ENCODE results near the gene LIPT1. TPM values are rescaled to one million over a fixed set of nuclear protein-coding genes. Genes with fewer than 3 reads are reported as not detected.
"Not testable (repeated sequence)": the region's sequence is repeated elsewhere in the genome, so short reads cannot be mapped to it uniquely, and the experiment has no call there.

LIPT1 gene
- 11.5 TPM for total RNA-seq
- 10 to 100 TPM; 17.2 to 27.4 (median 25.6) TPM for polyA plus RNA-seq

GRCh38 chr2:99154643-99155536 lies at the start of gene LIPT1, which contains the start of gene TSGA10:
Gene LIPT1 (plus strand): TSS chr2:99154967. CDS start chr2:99161958, 6,991 bp downstream.
Gene TSGA10 (minus strand): TSS chr2:99154942. CDS start chr2:99109439, 45,503 bp downstream.
- peak within 1 kb of the TSS; percentile 96 for H3K4me3 ChIP-seq (ENCODE audit: low read depth, low read length)
- ATAC-seq (ENCODE audit: low read depth in 2 of 2) (peak; percentile 97), DNase-seq (peak; percentile 90 to 97 (median 91))
- Mint-ChIP-seq H3K4me1 (peaks cover 12 to 41% (median 25%) of the 10 kb centered on the region in 4 donors), H3K36me3 (peaks cover 32% of the 10 kb centered on the region), H3K4me3 (peak within 1 kb of the TSS in 1 of 4 donors; percentile 90), H3K9me3 (peaks cover 0 to 2% (median 0%) of the 10 kb centered on the region in 7 donors), H3K27ac (peak within 1 kb of the TSS in 1 of 3 donors; percentile 100), H3K27me3 (no peaks in the 10 kb centered on the region)
- peak within 1 kb of the TSS; percentile 96 for H3K27ac ChIP-seq (ENCODE audit: insufficient read depth, low read length, poor library complexity, severe bottlenecking)
- H3K9me3 ChIP-seq (ENCODE audit: control insufficient read depth in 2 of 2, low read length in 2 of 2) = no peaks in the 10 kb centered on the region
- no peaks in the 10 kb centered on the region for H3K27me3 ChIP-seq (ENCODE audit: control insufficient read depth, insufficient read depth, low read length)
- H3K4me1 ChIP-seq (ENCODE audit: control insufficient read depth, insufficient read depth, low read length, poor library complexity, severe bottlenecking) = peaks cover 19% of the 10 kb centered on the region
- peaks cover 7% of the 10 kb centered on the region for H3K36me3 ChIP-seq (ENCODE audit: control insufficient read depth, insufficient read depth, low read length)

GRCh38 chr2:99106913-99107312 lies 47.9 kb upstream of the LIPT1 start:
- no peaks in the 10 kb centered on the region for H3K9me3 Mint-ChIP-seq
- H3K27ac Mint-ChIP-seq = no peak overlapping the region
- DNase-seq = no peak
- H3K4me1 Mint-ChIP-seq = peaks cover 0 to 4% (median under 1%) of the 10 kb centered on the region in 4 donors
- H3K27me3 Mint-ChIP-seq = peaks cover 5% of the 10 kb centered on the region
- peaks cover 4% of the 10 kb centered on the region for H3K36me3 Mint-ChIP-seq
- H3K27ac ChIP-seq (ENCODE audit: insufficient read depth, low read length, poor library complexity, severe bottlenecking) = no peak overlapping the region
- no peaks in the 10 kb centered on the region for H3K9me3 ChIP-seq (ENCODE audit: control insufficient read depth in 2 of 2, low read length in 2 of 2)
- no peaks in the 10 kb centered on the region for H3K36me3 ChIP-seq (ENCODE audit: control insufficient read depth, insufficient read depth, low read length)
- peaks cover 2% of the 10 kb centered on the region for H3K27me3 ChIP-seq (ENCODE audit: control insufficient read depth, insufficient read depth, low read length)
- H3K4me3 ChIP-seq (ENCODE audit: low read depth, low read length) = no peak overlapping the region
- H3K4me1 ChIP-seq (ENCODE audit: control insufficient read depth, insufficient read depth, low read length, poor library complexity, severe bottlenecking) = no peaks in the 10 kb centered on the region
- ATAC-seq (ENCODE audit: low read depth in 2 of 2) = no peak
- no peak overlapping the region for H3K4me3 Mint-ChIP-seq

- H3K4me1 Mint-ChIP-seq = no peaks in the 10 kb centered on the region
- H3K36me3 Mint-ChIP-seq = no peaks in the 10 kb centered on the region
- H3K9me3 ChIP-seq (ENCODE audit: control insufficient read depth in 2 of 2, low read length in 2 of 2) = no peaks in the 10 kb centered on the region
- H3K27ac ChIP-seq (ENCODE audit: insufficient read depth, low read length, poor library complexity, severe bottlenecking) = no peak overlapping the region
- H3K36me3 ChIP-seq (ENCODE audit: control insufficient read depth, insufficient read depth, low read length) = no peaks in the 10 kb centered on the region
- H3K4me3 Mint-ChIP-seq = no peak overlapping the region
- H3K27ac Mint-ChIP-seq = no peak overlapping the region
- ATAC-seq (ENCODE audit: low read depth in 2 of 2) (no peak), DNase-seq (no peak)
- H3K4me3 ChIP-seq (ENCODE audit: low read depth, low read length) = no peak overlapping the region
- peaks cover 2% of the 10 kb centered on the region for H3K27me3 ChIP-seq (ENCODE audit: control insufficient read depth, insufficient read depth, low read length)
- H3K9me3 Mint-ChIP-seq = no peaks in the 10 kb centered on the region
- H3K4me1 ChIP-seq (ENCODE audit: control insufficient read depth, insufficient read depth, low read length, poor library complexity, severe bottlenecking) = no peaks in the 10 kb centered on the region
- peaks cover 10% of the 10 kb centered on the region for H3K27me3 Mint-ChIP-seq
These were observed 43.5 kb upstream of the LIPT1 start for GRCh38 chr2:99111236-99111635.

GRCh38 chr2:99111945-99112344 lies 42.8 kb upstream of the LIPT1 start:
- ATAC-seq (ENCODE audit: low read depth in 2 of 2) (no peak), DNase-seq (no peak)
- H3K4me3 ChIP-seq (ENCODE audit: low read depth, low read length) = no peak overlapping the region
- no peaks in the 10 kb centered on the region for H3K9me3 ChIP-seq (ENCODE audit: control insufficient read depth in 2 of 2, low read length in 2 of 2)
- no peaks in the 10 kb centered on the region for H3K4me1 ChIP-seq (ENCODE audit: control insufficient read depth, insufficient read depth, low read length, poor library complexity, severe bottlenecking)
- peaks cover 10% of the 10 kb centered on the region for H3K27me3 Mint-ChIP-seq
- H3K4me1 Mint-ChIP-seq = no peaks in the 10 kb centered on the region
- no peaks in the 10 kb centered on the region for H3K36me3 ChIP-seq (ENCODE audit: control insufficient read depth, insufficient read depth, low read length)
- H3K27ac Mint-ChIP-seq = no peak overlapping the region
- no peaks in the 10 kb centered on the region for H3K9me3 Mint-ChIP-seq
- no peak overlapping the region for H3K4me3 Mint-ChIP-seq
- no peak overlapping the region for H3K27ac ChIP-seq (ENCODE audit: insufficient read depth, low read length, poor library complexity, severe bottlenecking)
- H3K27me3 ChIP-seq (ENCODE audit: control insufficient read depth, insufficient read depth, low read length) = peaks cover 2% of the 10 kb centered on the region
- H3K36me3 Mint-ChIP-seq = no peaks in the 10 kb centered on the region

GRCh38 chr2:99112617-99113016 lies 42.1 kb upstream of the LIPT1 start:
- no peak overlapping the region for H3K27ac ChIP-seq (ENCODE audit: insufficient read depth, low read length, poor library complexity, severe bottlenecking)
- H3K27me3 ChIP-seq (ENCODE audit: control insufficient read depth, insufficient read depth, low read length) = peaks cover 2% of the 10 kb centered on the region
- DNase-seq (no peak), ATAC-seq (ENCODE audit: low read depth in 2 of 2) (no peak)
- Mint-ChIP-seq H3K36me3 (no peaks in the 10 kb centered on the region), H3K4me3 (no peak overlapping the region), H3K27me3 (peaks cover 10% of the 10 kb centered on the region), H3K9me3 (no peaks in the 10 kb centered on the region), H3K27ac (no peak overlapping the region), H3K4me1 (no peaks in the 10 kb centered on the region)
- no peaks in the 10 kb centered on the region for H3K9me3 ChIP-seq (ENCODE audit: control insufficient read depth in 2 of 2, low read length in 2 of 2)
- no peaks in the 10 kb centered on the region for H3K36me3 ChIP-seq (ENCODE audit: control insufficient read depth, insufficient read depth, low read length)
- no peak overlapping the region for H3K4me3 ChIP-seq (ENCODE audit: low read depth, low read length)
- no peaks in the 10 kb centered on the region for H3K4me1 ChIP-seq (ENCODE audit: control insufficient read depth, insufficient read depth, low read length, poor library complexity, severe bottlenecking)

GRCh38 chr2:99127981-99128380 lies 26.8 kb upstream of the LIPT1 start:
- Histone ChIP-seq H3K4me1 (ENCODE audit: control insufficient read depth, insufficient read depth, low read length, poor library complexity, severe bottlenecking) (no peaks in the 10 kb centered on the region), H3K9me3 (ENCODE audit: control insufficient read depth in 2 of 2, low read length in 2 of 2) (peaks cover 18 to 27% of the 10 kb centered on the region in 2 experiments), H3K4me3 (ENCODE audit: low read depth, low read length) (no peak overlapping the region), H3K27me3 (ENCODE audit: control insufficient read depth, insufficient read depth, low read length) (no peaks in the 10 kb centered on the region), H3K36me3 (ENCODE audit: control insufficient read depth, insufficient read depth, low read length) (peaks cover 15% of the 10 kb centered on the region), H3K27ac (ENCODE audit: insufficient read depth, low read length, poor library complexity, severe bottlenecking) (no peak overlapping the region)
- ATAC-seq (ENCODE audit: low read depth in 2 of 2) (no peak), DNase-seq (no peak)
- Mint-ChIP-seq H3K36me3 (peaks cover 44% of the 10 kb centered on the region), H3K4me3 (no peak overlapping the region), H3K27me3 (no peaks in the 10 kb centered on the region), H3K27ac (no peak overlapping the region), H3K4me1 (no peaks in the 10 kb centered on the region), H3K9me3 (peaks cover 4 to 76% (median 23%) of the 10 kb centered on the region in 7 donors)

- not testable (repeated sequence) for H3K27ac Mint-ChIP-seq; H3K36me3 ChIP-seq (ENCODE audit: control insufficient read depth, insufficient read depth, low read length); ATAC-seq (ENCODE audit: low read depth in 2 of 2); H3K27me3 Mint-ChIP-seq; H3K4me1 ChIP-seq (ENCODE audit: control insufficient read depth, insufficient read depth, low read length, poor library complexity, severe bottlenecking); H3K27me3 ChIP-seq (ENCODE audit: control insufficient read depth, insufficient read depth, low read length); H3K27ac ChIP-seq (ENCODE audit: insufficient read depth, low read length, poor library complexity, severe bottlenecking); H3K4me3 Mint-ChIP-seq; H3K4me3 ChIP-seq (ENCODE audit: low read depth, low read length); H3K4me1 Mint-ChIP-seq; DNase-seq
- H3K9me3 ChIP-seq (ENCODE audit: control insufficient read depth in 2 of 2, low read length in 2 of 2) = peaks cover 10 to 12% of the 10 kb centered on the region in 2 experiments
- Mint-ChIP-seq H3K36me3 (peaks cover 17% of the 10 kb centered on the region), H3K9me3 (peaks cover 0 to 47% (median 17%) of the 10 kb centered on the region in 7 donors)
These were observed 19.7 kb upstream of the LIPT1 start for GRCh38 chr2:99135044-99135556.

All from CD4-positive, CD25-positive, alpha-beta regulatory T cell (primary cell).